Measurements from ENCODE around the gene PLAAT2. TPM values are rescaled to one million over a fixed set of nuclear protein-coding genes. Genes with fewer than 3 reads are reported as not detected.

Gene PLAAT2
- total and polyA plus RNA-seq, 9 of the 15 experiments (the other 6 are each of a cell fraction or from before 2014, with no cell fraction given), result not detected

DNA sequence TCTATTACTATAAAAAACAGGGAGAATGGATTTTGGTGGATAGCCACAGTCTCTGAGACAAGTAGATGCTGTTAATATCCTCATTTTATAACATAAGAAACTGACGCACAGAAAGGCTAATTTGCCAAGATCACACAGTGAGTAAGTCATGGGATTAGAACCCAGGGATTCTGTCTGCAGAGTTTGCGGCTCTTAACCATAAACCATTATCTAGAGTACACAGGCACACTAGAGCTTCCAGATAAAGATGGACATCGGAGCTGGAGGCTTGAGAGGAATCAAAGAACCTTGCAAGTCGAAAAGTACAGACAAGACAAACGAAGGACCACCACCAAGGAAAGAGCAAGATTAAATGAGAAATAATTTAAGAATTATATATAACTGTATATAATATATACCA lies 46.0 kb downstream of the PLAAT2 start (continued):
- TF ChIP-seq POU5F1 (IDR thresholded peaks at IDR 0.05; ENCODE audit: borderline replicate concordance, low read depth, low read length, partially characterized antibody) (no peak), ETV1 (tag; conservative IDR thresholded peaks at IDR 0.05; ENCODE audit: low read depth) (no peak), FOXK1 (CRISPR knock-in tag; IDR thresholded peaks at IDR 0.05; ENCODE audit: borderline replicate concordance) (no peak), FOXA3 (CRISPR knock-in tag; conservative IDR thresholded peaks at IDR 0.05 in 1 of 2, IDR thresholded peaks at IDR 0.05 in 1 of 2) (peak; percentile 85 to 91; a peak in 3 of 4 replicates), SIN3B (IDR thresholded peaks at IDR 0.05; ENCODE audit: low read depth) (no peak), ATF4 (CRISPR knock-in tag; IDR thresholded peaks at IDR 0.05) (no peak), ZNF232 (CRISPR knock-in tag; IDR thresholded peaks at IDR 0.05) (no peak), TBP (optimal IDR thresholded peaks at IDR 0.05; ENCODE audit: low read depth, low read length) (no peak), RBM39 (optimal IDR thresholded peaks at IDR 0.05; ENCODE audit: low read depth, low read length) (no peak), DNMT1 (IDR thresholded peaks at IDR 0.05) (no peak), ZNF696 (CRISPR knock-in tag; conservative IDR thresholded peaks at IDR 0.05) (no peak), BMI1 (IDR thresholded peaks at IDR 0.05; ENCODE audit: low read length) (no peak), ZNF57 (CRISPR knock-in tag; IDR thresholded peaks at IDR 0.05) (no peak), ZNF695 (CRISPR knock-in tag; IDR thresholded peaks at IDR 0.05) (no peak), CTBP1 (IDR thresholded peaks at IDR 0.05; ENCODE audit: borderline replicate concordance) (peak; percentile 24; the same call in 1 of the 2 replicates), ESRRA (IDR thresholded peaks at IDR 0.05; ENCODE audit: borderline replicate concordance, low read depth) (peak; percentile 68; the same call in 1 of the 2 replicates), ZNF133 (CRISPR knock-in tag; IDR thresholded peaks at IDR 0.05) (no peak), ZC3H4 (CRISPR knock-in tag; IDR thresholded peaks at IDR 0.05; ENCODE audit: borderline replicate concordance) (no peak), BRD4 (IDR thresholded peaks at IDR 0.05) (no peak), BCL6 (CRISPR knock-in tag; IDR thresholded peaks at IDR 0.05) (no peak), MCM2 (IDR thresholded peaks at IDR 0.05; ENCODE audit: low read depth) (no peak), MYBL2 (IDR thresholded peaks at IDR 0.05; ENCODE audit: low read depth) (no peak), MYBL2 (CRISPR knock-in tag; IDR thresholded peaks at IDR 0.05; ENCODE audit: borderline replicate concordance) (no peak), ZNF75A (CRISPR knock-in tag; IDR thresholded peaks at IDR 0.05) (no peak), THAP12 (CRISPR knock-in tag; IDR thresholded peaks at IDR 0.05) (no peak), RBM17 (IDR thresholded peaks at IDR 0.05; ENCODE audit: borderline replicate concordance, low read depth, low read length) (no peak), TCF7 (IDR thresholded peaks at IDR 0.05; ENCODE audit: borderline replicate concordance) (no peak), ZNF699 (CRISPR knock-in tag; IDR thresholded peaks at IDR 0.05; ENCODE audit: insufficient replicate concordance) (no peak)
- TF ChIP-seq, protein P1, sequence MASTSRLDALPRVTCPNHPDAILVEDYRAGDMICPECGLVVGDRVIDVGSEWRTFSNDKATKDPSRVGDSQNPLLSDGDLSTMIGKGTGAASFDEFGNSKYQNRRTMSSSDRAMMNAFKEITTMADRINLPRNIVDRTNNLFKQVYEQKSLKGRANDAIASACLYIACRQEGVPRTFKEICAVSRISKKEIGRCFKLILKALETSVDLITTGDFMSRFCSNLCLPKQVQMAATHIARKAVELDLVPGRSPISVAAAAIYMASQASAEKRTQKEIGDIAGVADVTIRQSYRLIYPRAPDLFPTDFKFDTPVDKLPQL (IDR thresholded peaks at IDR 0.05; ENCODE audit: extremely low read depth, insufficient read length), result no peak

Data from K562 (cell line).